Measurements from ENCODE around the gene GUCA2B. TPM values are rescaled to one million over a fixed set of nuclear protein-coding genes. Genes with fewer than 3 reads are reported as not detected.

Gene GUCA2B
- total RNA-seq = not detected

GRCh38 chr1:42152907-42153600, at the start of gene GUCA2B:
Gene GUCA2B, plus strand, starts transcription at chr1:42153410. Its CDS starts 41 bp downstream, at chr1:42153451.
- no peak for TF ChIP-seq CTCF (IDR thresholded peaks at IDR 0.05)
- H3K27me3 ChIP-seq (replicated peaks; ENCODE audit: insufficient read depth) = no peaks in the 10 kb centered on the region
- no peaks in the 10 kb centered on the region for H3K36me3 ChIP-seq
- H3K4me1 ChIP-seq (ENCODE audit: control insufficient read depth in 1 of 2, low read depth in 2 of 2) = no peaks in the 10 kb centered on the region
- no peak for ATAC-seq (ENCODE audit: insufficient number of reproducible peaks, low FRiP score, low read depth)
- DNase-seq (ENCODE audit: low spot score) = no peak
- H3K4me3 ChIP-seq = no peak within 1 kb of the TSS
- no peak within 1 kb of the TSS for H3K27ac ChIP-seq
- H3K9me3 ChIP-seq = no peaks in the 10 kb centered on the region

GRCh38 chr1:42105025-42105424, 48.2 kb upstream of the GUCA2B start:
- ATAC-seq (ENCODE audit: insufficient number of reproducible peaks, low FRiP score, low read depth) = no peak
- no peak for DNase-seq (ENCODE audit: low spot score)
- TF ChIP-seq CTCF (IDR thresholded peaks at IDR 0.05) = no peak
- H3K4me1 ChIP-seq (ENCODE audit: control insufficient read depth in 1 of 2, low read depth in 2 of 2) = no peaks in the 10 kb centered on the region
- no peaks in the 10 kb centered on the region for H3K27me3 ChIP-seq (replicated peaks; ENCODE audit: insufficient read depth)
- H3K9me3 ChIP-seq = no peaks in the 10 kb centered on the region
- no peak overlapping the region for H3K4me3 ChIP-seq
- H3K27ac ChIP-seq = no peak overlapping the region
- H3K36me3 ChIP-seq = no peaks in the 10 kb centered on the region

GRCh38 chr1:42108309-42108708, 44.9 kb upstream of the GUCA2B start:
- DNase-seq (ENCODE audit: low spot score) (no peak), ATAC-seq (ENCODE audit: insufficient number of reproducible peaks, low FRiP score, low read depth) (no peak)
- Histone ChIP-seq H3K27me3 (replicated peaks; ENCODE audit: insufficient read depth) (no peaks in the 10 kb centered on the region), H3K9me3 (no peaks in the 10 kb centered on the region), H3K4me1 (ENCODE audit: control insufficient read depth in 1 of 2, low read depth in 2 of 2) (no peaks in the 10 kb centered on the region), H3K36me3 (no peaks in the 10 kb centered on the region), H3K4me3 (no peak overlapping the region), H3K27ac (no peak overlapping the region)
- TF ChIP-seq CTCF (IDR thresholded peaks at IDR 0.05) = no peak

GRCh38 chr1:42109600-42109999, 43.6 kb upstream of the GUCA2B start:
- H3K4me1 ChIP-seq (ENCODE audit: control insufficient read depth in 1 of 2, low read depth in 2 of 2) = no peaks in the 10 kb centered on the region
- H3K27me3 ChIP-seq (replicated peaks; ENCODE audit: insufficient read depth) = no peaks in the 10 kb centered on the region
- no peak overlapping the region for H3K27ac ChIP-seq
- no peaks in the 10 kb centered on the region for H3K9me3 ChIP-seq
- no peaks in the 10 kb centered on the region for H3K36me3 ChIP-seq
- no peak for TF ChIP-seq CTCF (IDR thresholded peaks at IDR 0.05)
- no peak for DNase-seq (ENCODE audit: low spot score)
- ATAC-seq (ENCODE audit: insufficient number of reproducible peaks, low FRiP score, low read depth) = no peak
- H3K4me3 ChIP-seq = no peak overlapping the region

GRCh38 chr1:42114229-42114628, 39.0 kb upstream of the GUCA2B start:
- Histone ChIP-seq H3K4me3 (no peak overlapping the region), H3K27ac (no peak overlapping the region), H3K4me1 (ENCODE audit: control insufficient read depth in 1 of 2, low read depth in 2 of 2) (no peaks in the 10 kb centered on the region), H3K27me3 (replicated peaks; ENCODE audit: insufficient read depth) (no peaks in the 10 kb centered on the region), H3K9me3 (no peaks in the 10 kb centered on the region), H3K36me3 (no peaks in the 10 kb centered on the region)
- ATAC-seq (ENCODE audit: insufficient number of reproducible peaks, low FRiP score, low read depth) (no peak), DNase-seq (ENCODE audit: low spot score) (no peak)
- no peak for TF ChIP-seq CTCF (IDR thresholded peaks at IDR 0.05)

All from thoracic aorta (tissue), 2 donors.